ENCODE data around the gene KLHL7.
"Not testable (repeated sequence)": the region's sequence is repeated elsewhere in the genome, so short reads cannot be mapped to it uniquely, and the experiment has no call there.

KLHL7 gene

DNA sequence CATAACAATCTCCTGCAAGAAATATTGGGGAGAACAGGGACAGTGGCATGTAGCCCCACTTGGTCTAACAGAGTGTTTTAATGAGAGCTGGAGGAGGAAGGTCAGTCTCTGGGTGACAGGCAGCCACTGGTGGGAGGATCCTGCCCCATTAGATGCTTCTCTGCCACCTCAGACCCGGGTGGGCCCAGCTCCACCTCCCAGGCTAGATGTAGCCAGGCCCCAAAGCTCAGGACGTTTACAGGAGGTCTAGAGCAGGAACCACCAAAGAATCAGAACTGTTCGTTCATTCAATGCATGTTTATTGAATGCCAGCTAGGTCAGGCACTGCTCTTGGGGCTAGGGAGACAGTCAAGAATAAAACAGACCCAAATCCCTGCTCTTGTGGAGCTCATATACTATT is 112.6 kb downstream of the KLHL7 start:
- no peak for DNase-seq (ENCODE audit: low spot score)

DNA sequence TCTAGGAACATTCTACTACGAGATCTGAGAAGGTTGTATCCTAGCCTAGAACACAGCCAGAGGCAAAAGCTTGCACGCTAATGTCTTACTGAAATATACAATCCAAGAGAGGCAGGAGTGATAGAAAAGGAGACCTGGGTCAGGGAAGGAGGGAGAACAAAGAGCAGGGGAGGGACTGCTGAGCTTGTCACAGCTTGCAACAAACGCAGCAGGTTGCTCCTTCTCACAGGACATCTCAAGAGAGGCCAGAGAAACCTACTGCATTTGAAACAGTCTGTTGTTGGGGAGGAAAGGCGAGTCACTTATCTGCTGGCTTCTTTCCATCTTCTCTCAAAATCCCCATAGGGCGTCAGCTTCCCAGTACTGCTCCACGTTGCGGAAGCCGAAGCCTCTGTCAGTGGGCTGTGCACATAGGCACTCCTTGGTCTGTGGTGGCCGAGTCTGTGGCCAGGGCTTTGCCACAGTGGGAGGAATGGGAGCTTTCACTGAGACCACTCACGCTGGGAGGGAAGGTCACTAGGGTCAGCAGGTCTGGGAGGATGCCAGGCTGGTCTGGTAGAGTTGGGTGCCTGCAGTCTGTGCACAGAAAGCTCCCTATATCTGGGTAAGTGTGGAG is 115.2 kb downstream of the KLHL7 start:
- no peak for DNase-seq (ENCODE audit: low spot score)

DNA sequence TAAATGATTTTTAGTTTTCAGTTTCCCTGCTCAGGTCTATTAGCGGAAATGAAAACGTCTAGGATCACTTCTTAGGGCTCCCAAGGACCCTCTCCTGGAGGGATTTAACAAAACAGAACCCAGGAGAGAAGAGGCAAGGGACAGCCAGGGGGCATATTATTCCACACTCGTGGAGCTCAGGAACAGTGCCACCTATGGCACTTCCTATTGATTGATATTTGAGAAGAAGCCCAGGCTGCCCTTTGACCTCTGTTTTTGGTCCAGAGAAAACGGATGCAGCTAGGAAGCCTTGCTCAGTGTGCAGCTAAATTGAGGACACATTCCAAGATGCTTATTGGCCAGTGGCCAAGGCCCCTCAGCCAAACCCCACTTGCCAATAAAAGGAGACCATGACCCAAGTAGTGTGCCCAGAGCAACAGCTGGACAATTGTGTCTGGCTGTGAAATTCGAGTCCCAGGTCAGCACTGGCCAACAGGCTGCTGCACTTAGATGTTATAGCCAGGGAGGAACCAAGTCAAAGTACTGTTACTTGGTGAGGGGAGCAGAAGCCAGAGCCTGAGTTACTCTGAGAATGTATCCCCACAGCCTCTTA is 117.0 kb downstream of the KLHL7 start:
- DNase-seq (ENCODE audit: low spot score), result no peak

DNA sequence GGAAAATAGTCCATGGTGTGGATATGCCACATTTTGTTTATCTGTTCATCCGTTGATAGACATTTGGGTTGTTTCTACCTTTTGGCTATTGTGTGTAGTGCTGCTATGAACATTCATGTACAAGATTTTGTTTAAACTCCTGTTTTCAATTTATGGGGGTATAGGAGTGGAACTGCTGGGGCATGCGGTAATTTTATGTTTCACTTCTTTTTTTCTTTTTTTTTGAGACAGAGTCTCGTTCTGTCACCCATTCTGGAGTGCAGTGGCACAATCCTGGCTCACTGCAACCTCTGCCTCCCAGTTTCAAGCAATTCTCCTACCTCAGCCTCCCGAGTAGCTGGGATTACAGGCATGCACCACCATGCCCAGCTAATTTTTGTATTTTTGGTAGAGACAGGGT is 118.8 kb downstream of the KLHL7 start:
- not testable (repeated sequence) for DNase-seq (ENCODE audit: low spot score)

DNA sequence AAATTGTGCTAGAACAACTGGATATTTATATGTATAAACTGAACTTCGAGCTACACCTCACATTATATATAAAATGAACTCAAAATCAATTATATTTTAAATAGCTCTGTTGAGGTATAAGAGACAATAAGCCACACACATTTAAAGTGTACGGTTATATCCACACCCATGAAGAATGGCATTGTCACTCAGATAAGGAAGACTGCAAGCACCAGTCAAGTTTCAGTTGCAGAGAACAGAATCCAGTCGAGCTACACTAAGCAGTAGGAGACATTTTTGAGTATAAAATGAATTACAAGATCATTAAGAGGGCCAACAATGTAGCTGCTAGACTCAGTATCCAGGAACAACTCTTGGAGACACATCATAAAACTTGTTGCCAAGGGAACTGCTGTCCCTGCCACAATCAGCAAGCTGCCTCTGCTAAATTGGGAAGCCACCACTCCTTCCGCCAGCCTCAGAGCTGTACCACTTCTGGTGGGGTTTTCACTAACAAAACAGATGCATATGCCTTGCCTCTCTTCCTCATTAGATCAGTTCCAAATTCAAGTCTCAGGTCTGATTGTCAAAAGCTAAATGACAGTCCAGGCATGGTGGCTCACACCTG is 121.4 kb downstream of the KLHL7 start:
- DNase-seq (ENCODE audit: low spot score), result no peak

Measured in CD4-positive, alpha-beta T cell treated with Interleukin-6 at 100 ng/mL for 8 hours (primary cell).